SIG-M5 treated with dmso at 0.1 percent for 504 hours (cell line): ENCODE results near the gene ZFHX3.

Experiments
- DNase-seq: peaks from one replicate; lab custom pipeline; 2025; ENCODE audit not compliant: unreplicated experiment; lab: John Stamatoyannopoulos, UW

ZFHX3 gene

DNA sequence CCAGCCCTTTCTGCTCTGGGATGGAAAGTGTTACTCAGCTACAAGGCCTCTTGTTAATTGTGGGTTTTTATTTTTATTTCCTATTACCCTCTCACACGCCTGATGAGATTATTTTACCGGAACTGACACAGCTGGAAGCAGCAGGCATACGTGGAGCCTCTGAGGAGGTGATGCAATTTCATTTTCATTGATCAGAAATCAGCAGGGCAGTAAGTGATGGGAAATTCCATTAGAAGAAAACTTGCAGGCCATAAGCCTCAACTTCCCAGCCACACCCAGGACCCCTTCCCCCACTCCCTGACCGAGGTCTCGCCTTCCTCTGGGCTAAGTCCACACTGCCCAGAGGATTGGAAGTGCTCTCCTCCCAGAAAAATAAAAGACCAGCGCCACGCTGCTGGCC lies 69.7 kb downstream of the ZFHX3 start:
- no peak for DNase-seq

DNA sequence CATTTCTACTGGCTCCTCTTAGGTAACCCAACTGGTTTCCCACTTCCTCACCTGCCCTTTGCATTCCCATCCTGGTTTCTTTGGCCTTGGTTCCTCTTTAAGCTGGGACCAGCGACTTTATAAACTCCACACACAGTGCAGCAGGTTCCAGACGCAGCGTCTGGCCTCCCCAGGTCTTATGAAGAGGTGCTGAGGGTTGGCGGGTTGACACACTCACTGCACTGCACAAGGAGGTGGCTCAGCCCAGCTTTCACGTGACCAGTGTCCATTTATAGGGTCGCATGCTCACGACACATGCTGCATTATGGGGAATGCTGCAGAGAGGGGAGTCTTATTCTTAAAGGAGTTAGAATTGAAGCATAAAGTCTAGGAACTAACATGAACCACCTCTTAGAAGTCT lies 70.8 kb downstream of the ZFHX3 start:
- DNase-seq, result no peak

DNA sequence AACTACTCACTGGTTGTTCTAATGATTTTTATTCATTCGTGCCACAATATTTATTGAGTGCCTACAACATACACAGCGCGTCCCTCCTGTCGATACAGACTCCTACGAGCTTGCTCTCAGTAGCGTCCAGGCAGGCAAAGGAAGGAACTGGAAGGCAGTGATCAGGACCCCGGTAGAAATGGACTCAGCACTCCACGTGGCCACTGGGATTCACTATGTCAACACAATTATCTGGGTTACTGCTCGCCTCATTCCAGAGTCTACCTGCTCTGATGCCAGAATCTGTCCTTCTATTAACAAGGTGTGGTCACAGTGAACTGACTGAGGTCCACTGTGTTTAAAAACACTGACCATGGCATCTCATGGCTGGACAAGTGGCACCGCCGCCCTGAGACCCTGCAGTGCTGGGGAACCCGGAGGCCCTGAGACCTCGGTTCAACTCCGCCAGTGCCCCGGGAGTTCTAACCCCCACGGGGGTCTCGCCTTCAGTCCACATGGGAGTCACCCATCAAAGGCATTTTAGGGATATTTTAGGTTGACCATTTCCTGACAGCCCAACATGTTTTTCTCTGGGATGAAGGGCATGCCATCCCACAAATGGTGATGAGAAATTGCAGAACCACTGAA lies 71.4 kb downstream of the ZFHX3 start:
- DNase-seq, result no peak

DNA sequence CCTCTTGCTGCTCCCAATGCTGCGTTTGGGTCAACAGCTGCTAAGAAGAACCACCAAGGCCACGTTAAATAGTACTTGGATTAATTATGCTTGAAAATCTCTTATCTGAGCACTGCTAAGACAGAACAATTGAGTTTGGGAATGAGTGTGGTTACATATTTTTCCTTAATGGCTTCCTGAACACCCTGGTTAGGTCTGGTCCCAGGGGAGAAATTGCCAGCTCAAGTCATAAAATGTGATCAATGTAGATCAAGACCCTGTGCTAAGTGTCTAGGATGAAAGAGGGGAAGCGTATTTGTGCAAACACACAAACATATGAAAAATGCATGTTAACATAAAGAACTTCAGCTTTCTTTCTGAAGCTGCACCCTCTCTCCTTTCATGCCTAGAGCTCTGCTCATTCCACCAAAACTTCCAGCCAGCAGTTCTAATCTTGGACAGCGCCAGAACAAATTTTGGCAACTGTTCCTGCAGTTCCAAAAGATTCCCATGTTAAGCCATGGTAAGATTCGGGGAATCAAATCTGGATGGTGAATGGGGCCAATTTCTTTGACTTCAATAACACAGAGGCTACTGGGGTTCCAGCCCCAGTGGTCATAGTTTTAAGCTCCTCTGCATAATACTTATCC lies 72.0 kb downstream of the ZFHX3 start:
- no peak for DNase-seq

DNA sequence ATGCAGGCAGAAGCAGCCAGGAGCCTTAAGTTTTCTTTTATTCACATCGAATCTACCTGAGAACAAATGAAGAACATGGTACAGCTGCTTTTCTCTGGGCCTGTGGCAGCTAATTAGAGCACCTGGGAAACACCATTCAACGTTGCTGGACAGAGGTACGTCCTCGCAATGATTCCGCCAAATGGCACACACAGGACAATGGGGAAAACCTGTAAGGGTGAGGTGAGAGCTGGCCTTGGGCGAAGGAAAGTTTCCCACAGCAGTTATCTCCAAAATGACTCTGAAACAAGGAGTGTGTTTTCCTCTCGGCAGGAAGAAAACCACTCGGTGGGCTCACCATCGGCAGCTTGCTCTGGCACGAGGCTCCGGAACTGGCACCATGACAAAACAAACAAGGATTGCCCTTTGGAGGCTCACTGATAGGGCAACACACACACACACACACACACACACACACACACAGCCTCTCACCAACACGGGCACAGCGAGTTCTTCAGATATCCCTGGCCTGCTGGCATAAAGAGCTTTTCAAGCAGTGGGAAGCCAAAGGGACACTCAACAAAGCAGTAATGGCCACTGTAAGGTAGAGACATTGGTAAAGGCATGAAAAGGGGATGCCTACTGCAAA lies 73.7 kb downstream of the ZFHX3 start:
- no peak for DNase-seq

DNA sequence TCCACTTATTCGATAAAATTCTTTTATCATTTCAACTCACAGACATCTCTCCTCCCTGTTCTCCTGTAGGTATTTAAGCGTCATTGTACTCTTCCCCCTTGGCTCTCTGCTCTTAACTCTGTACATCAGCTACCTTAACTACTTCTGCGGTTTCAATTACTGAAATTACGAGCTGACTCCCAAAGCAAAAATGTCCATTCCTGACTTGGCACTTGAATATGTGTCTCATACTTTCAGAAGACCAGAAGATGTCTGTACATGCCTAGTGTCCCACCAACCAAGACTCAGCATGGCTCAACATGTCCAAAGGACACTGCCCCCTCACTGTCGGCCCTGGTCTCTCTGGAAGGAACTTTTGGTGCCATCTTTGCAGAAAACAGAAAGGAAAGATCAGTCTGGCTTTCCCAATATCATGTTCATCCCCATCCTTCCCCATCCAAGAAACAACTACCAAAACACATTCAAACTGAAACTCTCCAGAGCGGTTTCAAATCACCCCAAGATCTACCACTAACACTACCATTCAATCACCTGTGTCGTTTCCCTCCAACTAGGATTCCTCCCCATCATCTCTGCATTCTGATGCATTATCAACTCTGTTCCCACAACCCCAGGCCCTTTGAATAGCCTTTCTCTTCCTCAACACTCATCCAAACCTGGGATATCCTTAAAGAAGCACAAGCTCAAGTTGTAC lies 74.9 kb downstream of the ZFHX3 start:
- DNase-seq, result no peak

DNA sequence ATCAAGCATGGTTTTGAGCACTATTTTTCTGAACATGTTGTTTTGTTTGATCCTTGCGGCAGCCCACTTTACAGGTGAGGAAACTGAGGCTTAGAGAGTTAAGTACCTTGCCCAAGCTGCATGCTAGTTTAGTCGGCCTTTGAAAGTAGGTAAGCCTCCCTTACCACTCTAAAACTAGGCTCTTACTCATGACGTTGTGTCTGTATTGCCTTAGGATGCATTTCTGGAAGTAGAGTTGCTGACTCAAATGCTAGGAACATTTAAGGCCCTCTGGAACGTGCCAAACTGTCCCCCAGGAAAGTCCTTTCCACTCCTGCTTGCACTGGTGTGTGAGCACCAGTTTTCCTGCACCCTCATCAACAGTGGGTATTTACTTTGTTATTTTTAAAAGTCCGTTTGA lies 76.6 kb downstream of the ZFHX3 start:
- no peak for DNase-seq

DNA sequence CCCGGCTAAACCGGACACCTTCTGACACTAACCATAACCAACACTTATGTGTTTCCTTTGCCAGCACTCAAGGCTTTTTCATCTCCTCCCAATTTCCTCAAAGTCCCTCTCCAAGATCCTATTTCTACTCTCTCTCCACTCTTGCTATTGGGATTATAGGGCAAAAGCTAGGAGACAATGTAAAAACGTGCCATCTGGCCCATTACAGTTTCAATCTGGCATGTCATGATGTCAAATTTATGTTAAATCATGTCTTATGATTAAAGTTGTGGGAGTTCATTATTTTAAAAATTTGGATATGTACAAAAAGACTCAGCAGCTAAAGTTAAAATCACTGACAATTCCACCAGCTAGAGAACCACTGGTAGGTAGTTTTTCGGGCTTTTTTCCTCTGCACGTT lies 77.3 kb downstream of the ZFHX3 start:
- DNase-seq, result no peak

DNA sequence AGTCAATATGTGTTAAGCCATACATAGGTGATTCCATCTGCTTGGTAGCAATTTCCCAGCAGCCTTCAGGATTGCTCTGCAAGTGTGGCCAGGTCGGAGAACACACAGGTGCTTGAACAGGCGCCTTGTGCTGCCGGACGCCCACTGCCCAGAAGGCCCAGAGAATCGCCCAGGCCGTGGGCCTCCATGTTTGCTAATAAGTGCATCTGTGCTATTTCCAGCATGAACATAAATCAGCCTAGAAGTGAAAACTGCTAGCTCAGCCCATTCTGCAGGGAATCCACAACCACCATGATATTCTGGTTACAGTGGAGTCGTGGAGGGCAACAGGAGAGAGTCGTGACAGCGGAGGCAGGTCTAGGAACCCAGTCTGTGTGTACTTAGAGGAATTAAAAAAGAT lies 78.1 kb downstream of the ZFHX3 start:
- DNase-seq, result no peak

DNA sequence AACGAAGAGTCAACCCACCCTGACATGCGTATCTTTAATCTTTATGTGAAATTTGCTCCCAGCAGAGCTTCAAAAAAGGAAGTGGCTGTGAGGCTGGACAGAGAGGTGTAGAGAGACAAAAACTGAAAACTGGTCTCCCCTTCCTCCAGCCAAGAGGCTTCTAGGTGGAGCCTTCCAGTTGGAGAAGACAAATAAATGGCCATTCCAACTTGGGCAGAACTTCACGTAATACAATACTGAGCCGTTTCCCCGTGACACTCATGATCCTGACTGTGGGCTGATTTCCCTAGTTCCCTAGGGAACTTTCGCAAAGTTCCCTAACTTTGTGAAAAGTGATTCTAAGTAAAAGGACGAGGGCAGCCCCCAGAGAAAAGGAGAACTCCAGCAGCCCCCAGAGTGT lies 78.8 kb downstream of the ZFHX3 start:
- no peak for DNase-seq

DNA sequence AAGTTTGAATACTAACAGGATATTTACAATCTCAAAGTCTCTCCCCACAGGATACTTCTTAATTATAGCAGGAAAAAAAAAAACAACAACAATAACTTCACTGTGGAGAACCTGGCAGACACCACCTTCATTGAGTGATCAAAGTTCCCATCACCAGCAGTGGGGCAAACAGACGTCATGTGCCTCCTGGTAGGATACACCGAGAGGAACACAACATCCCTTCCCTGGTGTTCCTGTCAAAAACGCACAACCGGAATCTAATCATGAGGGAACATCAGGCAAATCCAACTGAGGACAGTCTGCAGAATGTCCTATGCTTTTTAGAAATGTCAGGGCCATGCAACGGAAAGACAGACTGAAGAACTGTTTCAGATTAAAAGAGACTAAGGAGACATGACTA lies 80.0 kb downstream of the ZFHX3 start:
- DNase-seq, result no peak

DNA sequence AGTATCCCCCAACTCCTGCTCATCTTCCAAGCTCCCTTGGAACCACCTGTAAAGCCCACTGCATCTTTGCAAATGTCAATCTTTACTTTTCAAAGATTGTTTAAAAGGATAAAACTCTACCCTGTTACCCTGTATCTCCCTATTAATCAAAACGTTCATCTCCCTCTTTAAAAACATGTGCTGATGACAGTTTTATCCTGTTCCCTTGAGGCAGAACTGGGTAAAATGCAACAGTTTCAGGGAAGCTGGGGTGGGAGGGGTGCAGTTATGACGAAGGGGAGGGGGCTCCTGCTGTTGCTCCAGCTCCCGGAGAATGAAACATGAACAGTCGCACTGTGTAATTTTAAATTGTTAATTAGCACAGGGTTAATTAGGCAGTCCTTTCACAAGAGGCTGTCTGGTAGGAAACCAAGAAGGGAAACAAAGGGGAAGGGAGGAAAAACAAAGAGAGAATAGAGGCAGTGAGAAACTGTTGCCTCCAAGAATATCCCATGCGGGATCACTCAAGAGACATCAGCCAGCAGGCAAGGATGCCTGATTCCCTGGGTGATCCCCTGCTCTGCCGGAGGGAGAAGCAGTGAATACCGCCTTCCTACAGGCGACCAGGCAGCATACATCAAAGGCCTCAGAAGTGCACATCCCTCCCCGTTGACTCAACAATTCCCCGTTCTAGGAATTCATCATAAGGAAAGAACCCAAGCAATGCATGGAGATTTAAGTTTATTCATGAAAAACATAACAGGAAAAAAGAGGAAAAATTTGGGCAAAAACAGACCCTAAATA lies 84.2 kb downstream of the ZFHX3 start:
- DNase-seq, result no peak

DNA sequence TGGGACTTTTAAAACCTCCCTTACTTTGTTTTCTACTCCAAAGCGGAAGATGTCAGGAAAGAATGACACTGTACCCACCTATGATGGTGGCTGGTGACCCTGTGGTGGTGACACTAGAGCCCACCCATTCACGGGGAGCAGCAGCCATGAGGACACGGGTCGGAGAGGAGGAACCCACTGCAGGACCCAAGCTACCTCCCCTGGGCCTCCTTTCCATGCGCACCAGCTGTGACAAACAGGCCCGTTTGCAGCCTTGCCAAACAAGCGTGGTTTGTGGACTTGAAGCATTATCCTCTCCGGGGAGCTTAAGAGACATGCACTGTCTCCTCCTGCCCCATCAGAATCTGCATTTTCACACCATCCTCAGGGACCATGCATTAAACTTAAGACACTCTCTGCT lies 85.6 kb downstream of the ZFHX3 start:
- DNase-seq, result no peak

DNA sequence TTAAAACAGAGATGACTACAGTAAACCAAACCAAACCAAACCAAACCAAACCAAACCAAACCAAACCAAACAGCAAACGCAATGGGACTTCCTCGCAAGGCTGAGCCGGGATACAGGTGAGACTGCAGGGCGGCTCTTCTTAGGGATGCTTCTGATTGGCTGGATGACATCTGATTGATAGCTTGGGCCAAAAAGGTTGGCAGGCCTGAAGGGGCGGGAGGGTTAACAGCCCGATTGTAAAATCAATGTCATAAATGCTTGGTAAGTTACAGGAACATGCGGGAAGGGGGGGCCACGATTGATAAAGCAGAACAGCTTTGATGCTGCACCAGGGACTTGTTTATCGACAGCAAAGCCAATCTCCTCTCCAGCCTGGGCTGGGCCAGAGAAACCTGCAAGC lies 86.1 kb downstream of the ZFHX3 start:
- DNase-seq, result no peak

DNA sequence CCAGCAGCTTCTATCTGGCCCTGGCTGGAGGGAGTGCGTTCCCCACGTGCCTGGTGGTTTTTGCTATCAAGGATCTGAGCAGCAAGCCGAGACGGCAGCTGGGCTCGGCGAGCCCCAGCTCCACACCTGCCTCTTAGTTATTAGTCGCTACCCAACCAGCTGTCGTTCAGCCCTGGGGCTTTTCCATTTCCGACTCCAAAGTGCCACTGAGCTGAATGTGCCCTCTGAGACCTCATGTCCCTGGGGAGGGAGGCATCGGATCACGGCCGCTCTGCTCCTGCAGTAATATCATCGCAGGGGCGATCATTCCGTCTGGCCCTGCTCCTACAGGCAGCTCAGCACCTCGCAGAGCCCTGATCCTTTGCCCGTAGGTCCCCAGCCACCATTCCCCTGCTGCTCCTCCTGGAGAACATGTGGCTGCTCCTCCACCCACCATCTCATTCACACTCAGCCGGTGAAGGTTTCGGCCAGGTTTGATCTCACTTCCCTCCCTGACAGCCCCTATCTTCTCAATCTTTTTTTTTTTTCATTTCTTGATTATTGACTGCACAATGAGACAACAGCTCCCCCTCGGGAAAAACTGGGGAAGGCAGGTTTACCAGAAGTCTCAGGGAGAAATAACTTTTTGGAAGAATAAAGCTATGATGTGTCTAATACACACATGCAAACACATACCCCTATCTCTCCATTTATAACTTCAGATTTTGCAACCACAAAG lies 86.7 kb downstream of the ZFHX3 start:
- DNase-seq, result no peak

DNA sequence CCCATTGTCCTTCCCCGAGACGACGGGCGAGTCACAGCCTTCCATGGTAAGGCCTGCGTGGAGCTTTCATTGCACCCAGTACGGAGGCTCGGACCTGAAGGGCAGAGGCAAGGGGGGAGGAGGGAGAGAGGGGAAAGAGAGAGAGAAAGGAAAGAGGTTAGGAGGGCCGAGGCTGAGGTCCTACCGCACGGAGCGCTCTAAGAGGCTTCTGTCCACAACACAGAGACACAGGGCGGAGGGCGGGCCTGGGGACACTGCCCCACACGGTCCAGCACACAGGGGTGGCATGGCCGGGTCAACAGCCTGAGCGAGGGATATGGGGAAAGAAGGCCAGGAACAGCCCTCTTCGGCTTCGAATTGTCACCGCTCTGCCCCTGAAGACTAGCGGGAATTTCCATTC lies 87.8 kb downstream of the ZFHX3 start:
- DNase-seq, result no peak

DNA sequence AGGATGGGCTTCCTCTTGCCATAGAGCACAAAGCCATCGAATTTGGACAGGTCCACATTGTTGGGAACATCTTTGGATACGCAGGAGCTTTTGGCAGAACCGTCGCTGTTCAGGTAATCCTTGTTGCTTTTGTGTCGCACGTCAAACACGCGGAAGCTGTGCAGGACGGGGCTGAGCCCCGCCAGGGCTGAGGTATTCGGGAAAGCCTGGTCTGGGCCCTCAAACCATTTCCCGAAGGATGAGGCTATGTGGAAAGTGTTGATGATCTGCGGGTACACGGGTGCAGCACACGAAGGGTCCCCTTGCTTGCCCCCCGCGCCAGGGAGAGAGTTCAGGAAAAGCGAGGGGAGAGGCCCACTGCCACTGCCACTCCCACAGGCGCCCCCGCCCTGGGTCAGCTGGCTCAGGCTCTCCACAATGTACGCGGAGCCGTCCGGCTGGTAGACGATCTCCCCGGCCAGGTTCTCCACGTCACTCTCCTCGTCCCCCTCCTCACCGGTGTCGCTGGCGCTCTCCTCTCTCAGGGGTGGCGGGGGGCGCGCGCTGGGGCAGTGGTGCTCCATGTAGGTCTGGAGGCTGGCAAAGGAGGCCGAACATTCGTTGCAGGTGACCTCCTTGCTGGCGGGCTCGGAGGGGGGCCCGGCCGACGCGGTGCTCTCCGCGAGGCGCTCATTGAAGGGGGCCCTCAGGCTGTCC lies 88.5 kb downstream of the ZFHX3 start:
- no peak for DNase-seq

DNA sequence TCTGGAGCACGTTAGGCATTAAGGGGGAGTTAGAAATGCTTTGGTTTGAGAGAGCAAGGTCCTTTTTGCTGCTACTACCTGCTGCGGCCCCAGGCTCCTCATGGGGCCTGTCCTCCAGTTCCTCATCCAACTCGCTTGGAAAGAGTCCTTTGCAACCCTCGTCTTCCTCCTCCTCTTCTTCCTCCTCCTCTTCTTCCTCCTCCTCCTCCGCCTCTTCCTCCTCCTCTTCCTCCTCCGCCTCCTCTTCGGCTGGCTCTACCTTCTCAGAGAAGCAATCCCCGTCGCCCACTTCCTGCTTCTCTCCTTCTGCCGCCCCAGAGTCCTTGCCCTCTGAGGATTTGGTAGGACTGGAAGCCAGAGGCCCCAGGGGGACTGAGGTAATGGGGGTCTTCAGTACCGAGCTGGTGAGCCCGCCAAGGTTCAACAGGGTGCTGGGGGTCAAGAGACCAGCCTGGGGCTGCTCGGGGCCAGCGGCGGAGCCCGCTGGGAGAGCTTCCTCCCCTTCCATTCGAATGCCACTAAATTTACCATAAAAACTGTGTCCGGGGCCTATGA lies 89.3 kb downstream of the ZFHX3 start:
- DNase-seq, result no peak

DNA sequence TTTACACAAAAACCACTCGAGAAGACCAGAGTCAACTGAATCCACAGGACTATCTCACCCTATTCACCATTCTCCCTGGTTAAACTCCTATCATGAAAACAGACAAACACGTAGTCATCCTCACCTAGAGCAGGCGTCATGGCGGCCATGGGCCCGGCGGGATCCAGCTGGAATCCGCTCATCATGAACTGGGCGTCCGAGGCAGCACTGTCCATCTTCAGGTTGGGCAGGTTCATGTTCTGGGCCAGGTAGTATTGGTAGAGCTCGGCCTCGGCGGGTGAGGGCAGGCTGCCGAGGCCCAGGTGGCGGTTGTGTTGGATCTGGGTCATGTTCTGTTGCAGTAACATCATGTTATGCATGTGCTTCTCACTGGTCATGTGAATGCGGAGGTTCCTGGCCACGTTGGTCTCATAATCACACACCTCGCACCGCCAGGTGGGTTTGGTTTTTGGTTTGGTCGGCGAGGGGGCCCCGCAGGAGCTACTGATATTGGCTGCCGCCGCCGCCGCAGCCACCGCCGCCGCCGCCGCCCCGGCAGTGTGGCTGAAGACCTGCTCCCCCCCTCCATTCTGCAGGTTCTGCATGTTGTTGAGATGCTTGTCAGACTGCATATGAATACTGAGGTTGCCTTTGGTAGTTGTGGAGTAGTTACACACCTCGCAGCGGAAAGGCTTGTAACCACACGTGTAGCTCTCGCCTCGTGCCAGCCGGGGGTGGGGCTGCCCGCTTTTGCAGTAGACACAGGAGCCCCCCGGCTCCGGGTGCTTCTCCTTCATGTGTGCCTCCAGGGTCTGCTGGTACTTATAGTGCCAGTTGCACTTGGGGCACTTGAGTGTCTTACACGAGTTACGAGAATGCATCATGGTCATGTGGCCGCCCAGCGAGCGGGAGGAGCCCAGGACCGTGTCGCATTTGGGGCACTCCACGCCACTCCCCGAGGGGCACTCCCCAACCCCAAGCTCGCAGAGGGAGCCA lies 90.3 kb downstream of the ZFHX3 start:
- DNase-seq, result no peak
